Measurements from ENCODE around the gene WWOX. TPM values are rescaled to one million over a fixed set of nuclear protein-coding genes. Genes with fewer than 3 reads are reported as not detected.

The WWOX gene
- total RNA-seq, 4 donors from 2014 or later: 12.9 to 53.5 (median 25.6) TPM

GRCh38 chr16:78465730-78466129 lies 366.3 kb downstream of the WWOX start:
- peaks cover 0 to 12% (median 0%) of the 10 kb centered on the region in 3 donors for H3K4me1 ChIP-seq
- H3K4me3 ChIP-seq: no peak overlapping the region
- no peaks in the 10 kb centered on the region for H3K27me3 ChIP-seq
- TF ChIP-seq POLR2A (IDR thresholded peaks at IDR 0.05) (no peak), POLR2AphosphoS5 (IDR thresholded peaks at IDR 0.05) (no peak), CTCF (IDR thresholded peaks at IDR 0.05) (no peak), EP300 (IDR thresholded peaks at IDR 0.05) (no peak)
- no peaks in the 10 kb centered on the region for H3K9me3 ChIP-seq
- no peaks in the 10 kb centered on the region for H3K36me3 ChIP-seq
- ATAC-seq: no peak
- no peak overlapping the region for H3K27ac ChIP-seq
- WGBS, 2 donors (ENCODE audit: low coverage in 1 of 2): 95 to 98% methylated on average over 5 to 6 of the region's 6 CpGs

GRCh38 chr16:78469787-78470186 lies 370.3 kb downstream of the WWOX start:
- Histone ChIP-seq H3K4me1 (no peaks in the 10 kb centered on the region), H3K27me3 (no peaks in the 10 kb centered on the region), H3K4me3 (no peak overlapping the region), H3K36me3 (no peaks in the 10 kb centered on the region), H3K9me3 (no peaks in the 10 kb centered on the region), H3K27ac (no peak overlapping the region)
- no peak for TF ChIP-seq POLR2A (IDR thresholded peaks at IDR 0.05)
- no peak for TF ChIP-seq EP300 (IDR thresholded peaks at IDR 0.05)
- TF ChIP-seq CTCF (IDR thresholded peaks at IDR 0.05): no peak
- TF ChIP-seq POLR2AphosphoS5 (IDR thresholded peaks at IDR 0.05): no peak
- ATAC-seq: no peak
- WGBS, 2 donors (ENCODE audit: low coverage in 1 of 2): 87 to 100% methylated on average over 4 of the region's 4 CpGs

DNA sequence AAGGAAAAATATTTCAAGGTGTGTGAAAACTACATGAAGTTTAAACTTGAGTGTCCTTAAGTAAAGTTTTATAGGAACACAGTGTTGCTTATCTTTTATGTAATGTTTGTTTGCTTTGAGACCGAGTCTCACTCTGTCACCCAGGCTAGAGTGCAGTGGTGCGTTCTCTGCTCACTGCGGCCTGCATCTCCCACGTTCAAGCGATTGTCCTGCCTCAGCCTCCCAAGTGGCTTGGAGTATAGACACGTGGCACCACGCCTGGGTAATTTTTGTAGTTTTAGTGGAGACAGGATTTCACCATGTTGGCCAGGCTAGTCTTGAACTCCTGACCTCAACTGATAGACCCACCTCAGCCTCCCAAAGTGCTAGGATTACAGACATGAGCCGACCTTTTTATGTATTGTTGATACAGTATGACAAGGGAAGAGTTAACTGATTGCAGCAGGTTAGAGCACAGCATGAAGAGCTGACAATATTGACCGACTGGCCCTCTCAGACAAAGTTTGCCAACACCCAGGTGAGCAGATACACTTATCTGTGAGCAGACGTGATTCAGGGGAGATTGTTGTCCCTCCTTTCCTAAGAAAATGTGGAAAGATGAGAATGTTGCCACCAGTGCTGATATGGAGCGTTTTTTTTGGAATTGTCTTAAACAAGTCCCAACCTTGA lies 373.7 kb downstream of the WWOX start:
- 89 to 93% methylated on average over 10 of the region's 11 CpGs for WGBS, 2 donors (ENCODE audit: low coverage in 1 of 2)

GRCh38 chr16:78474762-78475161 lies 375.3 kb downstream of the WWOX start:
- Histone ChIP-seq H3K27me3 (no peaks in the 10 kb centered on the region), H3K36me3 (no peaks in the 10 kb centered on the region), H3K4me1 (no peaks in the 10 kb centered on the region), H3K9me3 (no peaks in the 10 kb centered on the region), H3K27ac (no peak overlapping the region), H3K4me3 (no peak overlapping the region)
- 92 to 100% methylated on average over 4 of the region's 4 CpGs for WGBS, 2 donors (ENCODE audit: low coverage in 1 of 2)
- no peak for ATAC-seq
- TF ChIP-seq CTCF (IDR thresholded peaks at IDR 0.05): no peak
- TF ChIP-seq POLR2A (IDR thresholded peaks at IDR 0.05): no peak
- TF ChIP-seq EP300 (IDR thresholded peaks at IDR 0.05): no peak
- no peak for TF ChIP-seq POLR2AphosphoS5 (IDR thresholded peaks at IDR 0.05)

More for the DNA sequence above, 373.7 kb downstream of the WWOX start:
- Histone ChIP-seq H3K9me3 (no peaks in the 10 kb centered on the region), H3K27ac (no peak overlapping the region), H3K27me3 (no peaks in the 10 kb centered on the region), H3K4me3 (no peak overlapping the region), H3K36me3 (no peaks in the 10 kb centered on the region), H3K4me1 (no peaks in the 10 kb centered on the region)
- TF ChIP-seq EP300 (IDR thresholded peaks at IDR 0.05) (no peak), POLR2A (IDR thresholded peaks at IDR 0.05) (no peak), CTCF (IDR thresholded peaks at IDR 0.05) (no peak), POLR2AphosphoS5 (IDR thresholded peaks at IDR 0.05) (no peak)
- no peak for ATAC-seq

DNA sequence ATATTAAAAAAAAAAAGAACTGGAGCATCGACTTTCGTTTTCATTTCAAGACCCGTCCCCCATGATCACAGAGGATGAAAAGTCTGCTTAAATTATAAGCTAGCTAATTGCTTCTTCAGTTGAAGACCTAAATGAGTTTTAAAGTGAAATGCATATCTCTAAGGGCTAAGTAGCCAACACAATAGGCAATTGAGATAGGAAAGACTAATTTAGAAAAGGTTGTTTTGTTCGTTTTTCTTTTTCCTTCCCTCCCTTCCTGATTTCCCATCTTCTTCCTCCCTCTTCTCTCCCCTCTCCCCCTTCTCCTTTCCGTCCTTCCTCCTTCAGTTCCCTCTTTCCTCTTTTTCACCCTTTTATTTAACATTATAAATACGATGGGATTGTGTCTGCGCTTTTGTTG lies 377.2 kb downstream of the WWOX start:
- H3K36me3 ChIP-seq: no peaks in the 10 kb centered on the region
- ATAC-seq: no peak
- H3K27me3 ChIP-seq: no peaks in the 10 kb centered on the region

More for the DNA sequence above, 377.2 kb downstream of the WWOX start:
- no peak for TF ChIP-seq POLR2AphosphoS5 (IDR thresholded peaks at IDR 0.05)
- no peak for TF ChIP-seq CTCF (IDR thresholded peaks at IDR 0.05)
- no peak for TF ChIP-seq EP300 (IDR thresholded peaks at IDR 0.05)
- TF ChIP-seq POLR2A (IDR thresholded peaks at IDR 0.05): no peak
- WGBS, 2 donors (ENCODE audit: low coverage in 1 of 2): 79 to 91% methylated on average over 7 of the region's 7 CpGs
- Histone ChIP-seq H3K27ac (no peak overlapping the region), H3K4me1 (no peaks in the 10 kb centered on the region), H3K4me3 (no peak overlapping the region), H3K9me3 (no peaks in the 10 kb centered on the region)

All from gastroesophageal sphincter (tissue), 4 donors.